Pons (tissue), 1 donor: ENCODE results near the gene RCOR1.
A peak's percentile ranks its signal among the peaks of the same experiment; 100 is the strongest.

ENCODE experiments used
- DNase-seq: peaks from one replicate; pipeline ENCODE4 v3.0.0-alpha.2; 2016; ENCODE audit warnings: low spot score

RCOR1 gene

GRCh38 chr14:102726191-102726949 lies 133.9 kb downstream of the RCOR1 start:
- DNase-seq: peak; percentile 3

DNA sequence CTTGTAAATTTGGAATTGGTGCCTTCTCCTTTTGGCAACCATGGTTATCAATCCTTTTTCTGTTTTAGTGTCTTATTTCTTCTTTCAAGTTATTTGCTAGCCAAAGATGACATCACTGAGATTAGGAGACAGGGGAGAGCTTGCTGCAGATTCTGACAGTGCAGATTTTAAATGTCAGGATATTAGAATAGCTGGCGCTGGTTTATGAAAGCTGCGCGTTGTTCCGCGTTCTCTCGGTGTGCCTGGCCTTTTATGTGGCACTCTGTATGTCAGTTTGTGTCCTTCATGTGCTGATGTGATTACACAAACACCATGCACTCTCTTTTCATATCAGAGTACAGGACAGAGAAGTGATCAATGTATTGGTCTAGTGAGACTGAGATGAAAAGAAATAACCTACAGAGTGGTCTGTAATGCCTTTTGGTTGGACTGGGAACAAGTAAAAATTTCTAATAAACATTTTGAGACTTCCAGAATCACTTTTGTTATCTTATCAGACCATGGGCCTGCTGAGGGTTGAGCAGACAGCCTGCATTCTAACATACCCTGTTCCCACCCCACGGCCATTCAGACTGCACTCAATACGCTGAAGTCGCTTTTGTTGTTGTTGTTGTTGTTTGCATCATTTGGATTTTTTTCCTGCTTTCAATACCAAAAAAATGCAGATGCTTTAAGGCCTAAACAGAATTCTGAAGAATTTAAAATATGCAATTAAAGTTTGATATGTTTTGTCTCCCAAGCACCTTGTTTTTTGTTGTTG lies 135.1 kb downstream of the RCOR1 start:
- peak; percentile 40 for DNase-seq

DNA sequence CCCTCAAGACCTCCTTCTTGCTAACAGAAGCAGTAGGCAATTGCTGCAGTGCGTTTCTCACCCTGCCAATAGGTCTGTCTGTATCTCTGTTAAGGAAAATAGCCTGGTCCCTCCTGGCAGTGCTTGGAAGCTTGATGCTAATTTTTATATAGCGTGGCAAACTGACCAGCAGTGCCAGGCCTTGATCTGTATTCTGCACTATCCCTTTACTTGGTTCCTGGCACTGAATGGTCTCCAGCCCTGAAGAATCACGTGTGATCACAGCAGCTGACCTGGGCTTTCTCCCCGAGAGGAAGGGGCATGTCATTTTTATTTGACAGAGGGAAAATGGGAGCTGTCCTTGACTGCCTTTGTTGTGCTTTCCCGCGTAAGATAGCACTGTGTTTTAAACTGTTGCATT lies 136.1 kb downstream of the RCOR1 start:
- peak; percentile 92 for DNase-seq

DNA sequence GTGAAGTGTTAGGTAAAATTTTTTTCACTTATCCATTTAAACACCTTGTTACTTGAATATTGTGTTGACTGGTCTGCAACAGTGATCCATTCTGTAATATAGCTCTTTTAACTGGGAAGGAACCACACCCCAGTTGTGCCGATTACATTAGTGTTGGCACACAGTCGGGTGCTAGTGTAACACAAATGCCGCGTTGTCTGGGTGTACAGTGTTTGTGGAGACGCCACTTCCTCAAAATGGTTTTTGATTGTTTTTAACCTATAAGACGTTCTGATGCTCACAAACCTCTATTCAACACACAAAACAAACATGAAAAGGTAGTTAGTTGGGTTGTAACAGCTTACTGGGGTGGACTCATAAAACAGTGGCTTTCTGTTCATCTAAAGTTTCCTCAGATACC lies 136.8 kb downstream of the RCOR1 start:
- DNase-seq: peak; percentile 68

DNA sequence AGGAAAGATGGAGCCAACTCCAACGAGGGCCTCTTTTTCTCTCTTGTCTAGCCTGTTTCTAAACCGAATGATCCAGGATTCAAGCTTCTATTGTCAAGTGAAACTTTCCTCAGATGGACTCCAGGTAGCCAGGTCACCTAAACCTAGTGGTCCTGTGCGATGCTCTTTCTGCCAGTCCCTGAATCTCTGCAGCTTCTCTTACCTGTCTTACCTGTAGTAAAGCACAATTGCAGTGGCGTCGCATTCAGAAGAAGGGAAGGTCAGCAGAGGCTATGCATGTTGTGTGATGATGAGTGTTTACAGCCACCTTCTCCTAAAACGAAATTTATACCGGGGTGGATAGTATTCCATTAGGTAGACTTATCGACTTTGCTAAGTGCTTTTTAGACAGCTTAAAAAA lies 137.4 kb downstream of the RCOR1 start:
- no peak for DNase-seq

- no peak for DNase-seq
Observed at GRCh38 chr14:102731101-102731870, 138.8 kb downstream of the RCOR1 start.

DNA sequence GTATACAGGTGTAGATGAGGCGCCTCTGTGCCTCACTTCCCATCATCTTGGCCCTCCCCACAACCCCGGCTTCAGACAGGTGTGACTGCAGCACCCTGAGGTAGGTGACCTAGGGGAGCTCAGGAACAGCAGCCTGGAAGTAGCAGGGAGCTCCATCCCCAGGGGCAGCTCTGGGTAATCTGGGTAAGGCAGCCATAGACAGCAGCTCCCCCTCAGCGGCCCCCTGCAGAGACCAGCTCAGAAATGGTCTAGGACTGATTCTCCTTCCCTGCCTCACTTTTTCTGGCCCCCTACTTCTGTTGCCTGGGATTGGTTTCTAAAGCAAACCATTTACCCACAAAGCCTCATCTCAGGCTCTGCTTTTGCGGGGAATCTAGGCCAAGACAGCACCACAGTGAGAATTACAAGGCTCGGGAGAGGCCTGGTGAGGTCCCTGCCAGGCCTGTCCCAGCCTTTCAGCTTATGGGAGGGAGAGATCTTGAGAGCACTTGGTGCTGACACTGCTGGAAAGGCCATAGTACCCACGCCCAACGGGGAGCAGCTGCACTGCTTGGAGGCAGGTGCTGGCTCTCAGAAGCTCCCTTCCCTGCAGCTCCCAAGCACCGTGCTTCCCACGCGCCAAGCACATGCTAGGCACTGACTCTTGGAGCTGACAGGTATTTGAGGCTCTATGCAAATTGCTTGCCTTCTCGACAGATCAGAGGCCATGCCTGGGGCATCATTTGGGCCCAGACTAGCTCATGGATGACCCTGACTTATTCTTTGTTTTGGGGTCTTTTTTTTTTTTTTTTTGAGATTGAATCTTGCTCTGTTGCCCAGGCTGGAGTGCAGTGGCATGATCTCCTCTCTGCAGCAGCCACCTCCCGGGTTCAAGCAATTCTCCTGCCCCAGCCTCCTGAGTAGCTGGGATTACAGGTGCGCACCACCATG lies 139.7 kb downstream of the RCOR1 start:
- DNase-seq: no peak

- no peak for DNase-seq
Observed at GRCh38 chr14:102732924-102733323, 140.5 kb downstream of the RCOR1 start.

DNA sequence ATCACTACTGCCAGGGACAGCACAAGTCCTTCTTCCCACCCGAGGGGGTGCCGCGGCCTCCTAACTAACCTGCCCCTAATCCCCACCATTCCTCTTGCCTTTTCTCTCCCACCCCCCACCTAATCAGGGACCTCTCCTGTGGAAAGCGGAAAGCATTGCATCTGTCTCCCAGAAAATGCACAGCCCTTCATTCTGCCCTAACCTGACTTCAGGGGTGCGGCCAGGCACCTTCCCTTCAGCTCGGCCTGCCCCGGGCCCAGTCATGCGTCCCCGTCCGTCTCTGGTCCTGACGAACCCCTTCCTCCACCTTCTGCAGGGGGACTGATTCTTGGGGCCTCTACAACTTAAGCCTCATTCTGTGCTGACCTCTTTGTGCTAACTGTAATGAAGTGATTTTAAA lies 140.9 kb downstream of the RCOR1 start:
- no peak for DNase-seq

- DNase-seq: no peak
Observed at GRCh38 chr14:102734436-102734835, 142.0 kb downstream of the RCOR1 start.

- DNase-seq: no peak
Observed at GRCh38 chr14:102736956-102737355, 144.5 kb downstream of the RCOR1 start.

- DNase-seq: no peak
Observed at GRCh38 chr14:102737402-102738372, 145.2 kb downstream of the RCOR1 start.

DNA sequence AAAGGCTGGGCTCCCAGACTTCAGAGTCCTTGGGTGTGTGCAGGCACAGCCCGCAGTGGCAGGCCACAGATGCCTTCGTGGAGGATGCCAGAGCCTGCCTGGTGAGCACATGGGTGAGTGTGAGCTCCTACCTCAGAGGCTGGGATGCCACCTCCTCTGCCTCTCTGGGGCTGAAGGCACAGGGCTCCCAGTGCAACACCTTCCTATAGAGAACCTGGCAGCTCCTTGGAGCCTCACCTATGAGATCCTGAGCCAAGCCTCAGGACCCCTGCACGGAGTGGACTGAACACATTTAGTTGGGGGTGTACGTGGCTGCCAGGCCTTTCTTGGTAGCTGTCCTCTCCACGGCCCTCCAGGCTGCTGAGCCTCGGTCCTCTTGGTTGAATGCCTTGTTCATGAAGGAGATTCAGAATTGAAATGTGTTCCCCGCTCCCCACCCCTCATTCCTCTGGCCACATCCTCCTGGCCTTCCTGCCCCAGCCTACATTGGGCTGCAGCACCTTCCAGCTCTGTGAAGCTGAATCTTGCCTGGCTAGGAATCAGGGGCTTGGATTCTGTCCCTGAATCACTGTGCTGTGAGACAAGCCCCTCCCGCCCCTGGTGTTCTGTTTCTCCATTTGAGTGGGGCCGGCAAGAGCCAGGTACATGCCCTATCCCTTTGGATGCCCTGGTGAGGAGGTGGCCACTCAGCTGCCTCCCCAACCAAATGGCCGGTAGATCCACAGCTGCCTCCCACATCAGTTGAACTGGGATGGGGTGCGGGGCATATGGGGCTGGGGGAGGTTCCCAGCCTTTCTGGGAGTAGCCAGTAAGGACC lies 146.1 kb downstream of the RCOR1 start:
- no peak for DNase-seq

- no peak for DNase-seq
Observed at GRCh38 chr14:102739190-102739469, 146.7 kb downstream of the RCOR1 start.

DNA sequence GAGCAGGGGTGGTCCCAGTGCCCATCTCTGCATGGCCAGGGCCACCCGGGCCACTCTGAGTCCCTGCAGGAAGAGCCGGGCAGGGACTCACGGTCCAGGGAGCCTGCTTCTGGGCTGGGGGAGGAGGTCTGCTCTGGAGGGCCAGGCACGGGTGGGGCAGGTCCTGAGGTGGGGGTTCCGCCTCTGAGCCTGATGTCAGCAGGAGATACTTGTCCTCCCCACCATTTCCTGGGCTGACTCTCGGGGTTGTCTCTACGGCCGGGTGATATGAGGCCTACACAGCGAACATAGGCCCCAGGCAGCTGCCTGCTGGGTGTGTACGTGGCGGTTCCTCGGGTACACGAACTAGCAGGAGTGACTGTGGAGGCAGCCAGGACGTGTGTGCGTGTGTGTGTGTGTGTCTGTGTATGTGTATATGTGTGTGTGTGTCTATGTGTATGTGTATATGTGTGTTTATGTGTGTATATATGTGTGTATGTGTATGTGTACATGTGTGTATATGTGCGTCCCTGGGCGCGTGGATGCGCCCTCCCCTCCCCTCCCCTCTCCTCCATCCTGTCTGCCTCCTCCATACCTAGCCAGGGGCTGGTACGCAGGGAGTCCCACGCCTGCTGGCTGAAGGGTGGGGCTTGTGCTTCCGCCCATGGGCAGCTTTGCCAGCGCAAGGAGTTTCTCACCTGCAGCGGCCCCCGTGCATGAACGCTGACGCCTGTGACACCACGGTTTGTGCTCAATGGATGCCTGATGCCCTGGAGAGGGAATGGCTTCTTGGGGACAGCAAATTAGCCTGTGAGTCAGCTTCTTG lies 154.4 kb downstream of the RCOR1 start:
- no peak for DNase-seq

- DNase-seq: no peak
Observed at GRCh38 chr14:102748806-102749205, 156.4 kb downstream of the RCOR1 start.

DNA sequence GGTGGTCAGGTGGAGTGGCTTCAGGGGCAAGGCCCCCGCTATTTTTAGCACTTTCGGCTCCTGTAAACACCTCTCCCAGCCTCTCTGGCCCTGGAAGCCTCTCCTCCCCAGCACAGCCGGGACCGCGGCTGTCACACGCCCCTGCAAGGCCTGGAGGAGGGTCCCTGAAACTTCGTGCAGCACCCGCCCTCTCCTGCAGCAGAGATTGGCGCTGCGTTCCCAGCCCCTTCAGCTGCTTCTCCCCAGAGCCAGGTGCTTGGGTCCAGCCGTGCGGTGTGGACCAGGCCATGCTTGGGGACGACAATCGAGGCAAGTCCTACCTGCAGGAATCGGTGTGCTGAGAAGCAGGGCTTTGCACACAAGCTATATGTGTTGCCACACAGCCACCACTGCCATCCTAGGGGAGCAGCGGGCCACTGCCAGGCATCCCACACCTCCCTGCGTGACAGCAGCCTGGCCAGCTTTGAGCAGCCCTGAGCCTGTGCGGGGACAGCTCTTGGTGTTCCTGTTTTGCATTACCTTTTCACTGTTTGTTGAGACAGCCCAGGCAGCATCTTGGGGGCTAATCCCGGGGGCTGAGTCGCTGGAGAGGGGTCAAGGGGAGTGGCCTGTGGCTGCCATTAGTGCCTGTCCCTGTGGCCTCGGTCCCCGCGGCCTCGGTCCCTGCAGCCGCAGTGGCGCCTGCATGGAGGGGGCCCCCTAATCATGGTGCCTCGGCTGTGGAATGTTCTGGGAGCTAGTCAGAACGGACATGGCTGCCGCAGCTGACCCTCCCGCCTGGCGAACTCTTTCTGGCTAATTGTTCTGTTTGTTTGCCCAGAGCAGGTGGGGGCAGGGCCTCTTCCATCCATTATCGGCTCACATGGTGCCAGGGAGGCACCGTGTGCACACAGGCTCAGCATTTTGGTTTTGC lies 157.2 kb downstream of the RCOR1 start:
- no peak for DNase-seq

DNA sequence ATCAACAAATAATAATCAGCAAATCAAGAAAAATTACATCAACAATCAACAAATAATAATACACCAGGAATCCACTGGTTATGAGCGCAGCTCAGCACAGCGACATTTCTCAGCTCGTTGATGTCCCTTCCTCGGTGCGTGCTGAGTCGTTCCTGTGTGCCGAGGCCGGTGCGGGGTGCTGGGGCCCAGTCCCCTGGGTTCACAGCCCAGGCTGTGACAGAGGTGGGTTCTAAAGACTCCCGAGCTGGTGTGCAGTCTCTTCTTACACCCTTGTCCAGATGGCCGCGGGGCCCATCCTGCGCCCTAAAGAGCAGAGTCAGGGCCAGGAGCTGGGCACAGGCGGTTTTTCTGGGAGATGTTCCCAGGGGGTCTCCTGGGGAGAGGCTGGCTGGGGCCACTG lies 157.9 kb downstream of the RCOR1 start:
- no peak for DNase-seq
